ENCODE measurements around the gene ZNF618. TPM values are rescaled to one million over a fixed set of nuclear protein-coding genes. Genes with fewer than 3 reads are reported as not detected.

Gene ZNF618
- total RNA-seq, 1 experiment from 2014 or later = 4.2 TPM

DNA sequence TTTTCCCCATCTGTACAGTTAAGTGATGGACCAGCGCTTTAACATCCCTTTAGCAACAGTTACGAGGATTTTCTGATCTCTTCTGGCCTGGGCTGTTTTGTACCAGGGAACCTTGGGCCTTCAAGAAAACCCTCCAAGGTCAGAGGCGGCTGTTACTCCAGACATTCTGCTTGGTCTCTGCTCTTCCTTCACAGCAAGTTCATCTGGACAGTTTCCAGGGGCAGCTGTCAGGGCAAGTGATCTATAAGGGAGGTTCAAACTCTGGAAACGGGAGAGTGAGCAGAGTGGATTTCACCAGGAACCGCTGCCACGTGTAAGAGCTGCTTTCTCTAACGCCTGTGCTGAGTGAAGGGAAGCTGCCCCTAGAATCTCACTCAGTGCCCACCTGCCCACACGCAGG, 36.7 kb downstream of the ZNF618 start:
- no peaks in the 10 kb centered on the region for H3K27me3 ChIP-seq (ENCODE audit: low read length)
- H3K36me3 ChIP-seq (ENCODE audit: low read depth, low read length) = no peaks in the 10 kb centered on the region
- no peaks in the 10 kb centered on the region for H3K4me1 ChIP-seq (ENCODE audit: insufficient read depth, low read length)
- H3F3A ChIP-seq (ENCODE audit: low read length, unreplicated experiment) = no peaks in the 10 kb centered on the region
- no peaks in the 10 kb centered on the region for H3K79me2 ChIP-seq (ENCODE audit: low read length)
- H2AFZ ChIP-seq (ENCODE audit: low read length) = no peak overlapping the region
- H4K20me1 ChIP-seq (ENCODE audit: low read length) = no peaks in the 10 kb centered on the region
- CTCF ChIA-PET = no interaction called here
- ATAC-seq (no peak), DNase-seq (no peak)
- BruUV-seq (replicated peaks) = no TSS peak
- no peak overlapping the region for H3K9ac ChIP-seq (ENCODE audit: low read length)
- no peaks in the 10 kb centered on the region for H3K9me2 ChIP-seq (replicated peaks; ENCODE audit: low read length)
- POLR2A ChIA-PET (ENCODE audit: unreplicated experiment) = no interaction called here
- H3K27ac ChIP-seq (ENCODE audit: low read length) = no peak overlapping the region
- no peaks in the 10 kb centered on the region for H3K9me3 ChIP-seq (ENCODE audit: low read length)
- no peak overlapping the region for H3K4me3 ChIP-seq (ENCODE audit: low read length)
- intact Hi-C loops (cut with micrococcal nuclease) = no loop called here
- H3K4me2 ChIP-seq (ENCODE audit: low read length) = no peak overlapping the region
- TF ChIP-seq, protein P1, sequence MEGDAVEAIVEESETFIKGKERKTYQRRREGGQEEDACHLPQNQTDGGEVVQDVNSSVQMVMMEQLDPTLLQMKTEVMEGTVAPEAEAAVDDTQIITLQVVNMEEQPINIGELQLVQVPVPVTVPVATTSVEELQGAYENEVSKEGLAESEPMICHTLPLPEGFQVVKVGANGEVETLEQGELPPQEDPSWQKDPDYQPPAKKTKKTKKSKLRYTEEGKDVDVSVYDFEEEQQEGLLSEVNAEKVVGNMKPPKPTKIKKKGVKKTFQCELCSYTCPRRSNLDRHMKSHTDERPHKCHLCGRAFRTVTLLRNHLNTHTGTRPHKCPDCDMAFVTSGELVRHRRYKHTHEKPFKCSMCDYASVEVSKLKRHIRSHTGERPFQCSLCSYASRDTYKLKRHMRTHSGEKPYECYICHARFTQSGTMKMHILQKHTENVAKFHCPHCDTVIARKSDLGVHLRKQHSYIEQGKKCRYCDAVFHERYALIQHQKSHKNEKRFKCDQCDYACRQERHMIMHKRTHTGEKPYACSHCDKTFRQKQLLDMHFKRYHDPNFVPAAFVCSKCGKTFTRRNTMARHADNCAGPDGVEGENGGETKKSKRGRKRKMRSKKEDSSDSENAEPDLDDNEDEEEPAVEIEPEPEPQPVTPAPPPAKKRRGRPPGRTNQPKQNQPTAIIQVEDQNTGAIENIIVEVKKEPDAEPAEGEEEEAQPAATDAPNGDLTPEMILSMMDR (conservative IDR thresholded peaks at IDR 0.05; ENCODE audit: low read depth, low read length) = no peak
- TF ChIP-seq EZH2phosphoT487 (IDR thresholded peaks at IDR 0.05; ENCODE audit: borderline replicate concordance, low read length) (no peak), EZH2 (IDR thresholded peaks at IDR 0.05; ENCODE audit: low read length, unreplicated experiment) (no peak)

DNA sequence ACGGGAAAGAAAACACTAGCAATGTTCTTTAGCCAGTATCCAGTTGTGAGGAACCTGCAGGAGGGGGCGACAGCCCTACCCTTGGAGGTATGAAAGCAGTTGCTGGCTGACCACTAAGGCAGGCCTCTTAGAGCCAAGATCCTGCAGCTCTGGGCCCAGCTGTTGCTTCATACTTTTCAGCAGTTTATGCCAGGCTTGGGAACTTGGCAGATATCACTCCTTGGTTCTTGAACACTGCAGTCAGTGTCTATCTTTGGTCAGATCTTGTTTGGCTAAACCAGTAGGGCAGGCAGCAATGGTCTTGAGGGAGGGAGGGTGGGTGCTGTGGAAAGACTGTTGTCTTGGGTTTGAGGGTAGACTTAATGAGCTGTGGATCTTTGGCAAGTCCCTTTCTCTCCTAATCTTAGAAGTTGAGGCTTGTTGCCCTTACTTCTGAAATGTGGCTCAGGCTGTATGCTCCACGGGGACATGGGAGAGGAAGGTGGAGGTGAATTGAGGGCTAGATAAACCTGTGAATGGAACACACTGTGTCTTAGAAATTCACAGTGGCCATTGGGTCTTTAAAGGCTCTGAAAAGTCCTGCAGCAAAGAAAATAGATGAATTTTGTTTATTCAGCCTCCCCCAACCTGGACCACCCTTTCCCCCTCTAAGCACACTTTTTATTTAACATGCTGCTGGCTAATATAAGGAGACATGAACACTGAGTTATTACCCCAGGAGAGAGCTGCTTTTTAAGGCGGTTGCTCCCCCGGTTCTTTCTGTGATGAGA, 37.5 kb downstream of the ZNF618 start:
- H3K36me3 ChIP-seq (ENCODE audit: low read depth, low read length) = no peaks in the 10 kb centered on the region
- TF ChIP-seq, protein P1 (conservative IDR thresholded peaks at IDR 0.05; ENCODE audit: low read depth, low read length) = no peak
- TF ChIP-seq EZH2 (IDR thresholded peaks at IDR 0.05; ENCODE audit: low read length, unreplicated experiment) = no peak
- TF ChIP-seq EZH2phosphoT487 (IDR thresholded peaks at IDR 0.05; ENCODE audit: borderline replicate concordance, low read length) = no peak
- no peaks in the 10 kb centered on the region for H3K4me1 ChIP-seq (ENCODE audit: insufficient read depth, low read length)
- BruUV-seq (replicated peaks) = no TSS peak
- ChIA-PET CTCF (no interaction called here), POLR2A (ENCODE audit: unreplicated experiment) (no interaction called here)
- H3K9me3 ChIP-seq (ENCODE audit: low read length) = no peaks in the 10 kb centered on the region
- H4K20me1 ChIP-seq (ENCODE audit: low read length) = no peaks in the 10 kb centered on the region
- H3K27ac ChIP-seq (ENCODE audit: low read length) = no peak overlapping the region
- no peaks in the 10 kb centered on the region for H3K27me3 ChIP-seq (ENCODE audit: low read length)
- no peak for DNase-seq
- H3K9me2 ChIP-seq (replicated peaks; ENCODE audit: low read length) = no peaks in the 10 kb centered on the region
- no peak overlapping the region for H3K4me2 ChIP-seq (ENCODE audit: low read length)
- ATAC-seq = no peak
- no peaks in the 10 kb centered on the region for H3F3A ChIP-seq (ENCODE audit: low read length, unreplicated experiment)
- no peak overlapping the region for H2AFZ ChIP-seq (ENCODE audit: low read length)
- intact Hi-C loops (cut with micrococcal nuclease) = no loop called here
- H3K79me2 ChIP-seq (ENCODE audit: low read length) = no peaks in the 10 kb centered on the region
- no peak overlapping the region for H3K9ac ChIP-seq (ENCODE audit: low read length)
- H3K4me3 ChIP-seq (ENCODE audit: low read length) = no peak overlapping the region

DNA sequence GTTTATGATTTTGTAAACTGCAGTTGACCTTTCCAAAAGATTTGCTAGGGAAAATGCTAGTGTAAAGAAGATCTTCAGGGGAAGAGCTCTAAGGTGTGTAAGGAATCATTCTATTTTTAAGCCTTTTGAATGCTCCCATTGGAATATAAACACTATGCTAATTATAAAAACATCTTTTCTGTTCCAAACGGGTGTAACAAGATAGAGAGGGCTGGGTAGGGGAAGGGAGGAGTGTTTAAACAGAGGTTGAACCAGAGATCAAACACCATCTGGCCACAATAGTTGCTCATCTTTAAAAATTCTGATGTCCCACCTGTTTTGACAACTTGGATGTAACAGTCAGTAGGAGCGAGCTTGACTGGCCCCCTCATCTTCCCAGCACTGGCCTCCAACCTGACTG, 38.4 kb downstream of the ZNF618 start:
- CTCF ChIA-PET = no interaction called here
- POLR2A ChIA-PET (ENCODE audit: unreplicated experiment) = no interaction called here
- intact Hi-C loops (cut with micrococcal nuclease) = no loop called here
- no peak for ATAC-seq
- no TSS peak for BruUV-seq (replicated peaks)
- Histone ChIP-seq H2AFZ (ENCODE audit: low read length) (no peak overlapping the region), H4K20me1 (ENCODE audit: low read length) (no peaks in the 10 kb centered on the region), H3K9me2 (replicated peaks; ENCODE audit: low read length) (no peaks in the 10 kb centered on the region), H3K4me3 (ENCODE audit: low read length) (no peak overlapping the region), H3K27me3 (ENCODE audit: low read length) (no peaks in the 10 kb centered on the region), H3K27ac (ENCODE audit: low read length) (no peak overlapping the region), H3K36me3 (ENCODE audit: low read depth, low read length) (no peaks in the 10 kb centered on the region), H3K9ac (ENCODE audit: low read length) (no peak overlapping the region), H3K79me2 (ENCODE audit: low read length) (no peaks in the 10 kb centered on the region), H3K4me2 (ENCODE audit: low read length) (no peak overlapping the region), H3K4me1 (ENCODE audit: insufficient read depth, low read length) (no peaks in the 10 kb centered on the region), H3K9me3 (ENCODE audit: low read length) (no peaks in the 10 kb centered on the region), H3F3A (ENCODE audit: low read length, unreplicated experiment) (no peaks in the 10 kb centered on the region)
- no peak for DNase-seq
- TF ChIP-seq EZH2 (IDR thresholded peaks at IDR 0.05; ENCODE audit: low read length, unreplicated experiment) (no peak), EZH2phosphoT487 (IDR thresholded peaks at IDR 0.05; ENCODE audit: borderline replicate concordance, low read length) (no peak)
- TF ChIP-seq, protein P1 (conservative IDR thresholded peaks at IDR 0.05; ENCODE audit: low read depth, low read length) = no peak

Data from PC-3 (cell line).